RPMI8226 (cell line): ENCODE measurements around the gene DMBT1.

ENCODE experiments used
- DNase-seq: peaks from one replicate; pipeline ENCODE4 v3.0.0-alpha.2; 2015

Gene DMBT1

GRCh38 chr10:122649903-122650302 is 89.3 kb downstream of the DMBT1 start:
- DNase-seq = no peak

GRCh38 chr10:122650331-122650730 is 89.8 kb downstream of the DMBT1 start:
- no peak for DNase-seq

GRCh38 chr10:122655524-122656307 is 95.2 kb downstream of the DMBT1 start:
- DNase-seq = no peak

GRCh38 chr10:122656308-122656705 is 95.8 kb downstream of the DMBT1 start:
- no peak for DNase-seq

GRCh38 chr10:122656741-122657140 is 96.2 kb downstream of the DMBT1 start:
- no peak for DNase-seq

GRCh38 chr10:122657255-122657654 is 96.7 kb downstream of the DMBT1 start:
- no peak for DNase-seq

- no peak for DNase-seq
These were observed 97.2 kb downstream of the DMBT1 start for GRCh38 chr10:122657729-122658128.

GRCh38 chr10:122658356-122659049 is 97.9 kb downstream of the DMBT1 start:
- DNase-seq = no peak

GRCh38 chr10:122659126-122659525 is 98.6 kb downstream of the DMBT1 start:
- DNase-seq = no peak

- DNase-seq = no peak
These were observed 99.1 kb downstream of the DMBT1 start for GRCh38 chr10:122659651-122660050.

GRCh38 chr10:122660696-122661095 is 100.1 kb downstream of the DMBT1 start:
- DNase-seq = no peak

GRCh38 chr10:122662231-122662630 is 101.7 kb downstream of the DMBT1 start:
- no peak for DNase-seq

- no peak for DNase-seq
These were observed 103.1 kb downstream of the DMBT1 start for GRCh38 chr10:122663516-122664130.

GRCh38 chr10:122664501-122664900 is 103.9 kb downstream of the DMBT1 start:
- no peak for DNase-seq

- no peak for DNase-seq
These were observed 104.8 kb downstream of the DMBT1 start for GRCh38 chr10:122665329-122665860.

- DNase-seq = no peak
These were observed 105.4 kb downstream of the DMBT1 start for GRCh38 chr10:122665946-122666345.

- DNase-seq = no peak
These were observed 108.5 kb downstream of the DMBT1 start for GRCh38 chr10:122669045-122669444.

- DNase-seq = no peak
These were observed 109.3 kb downstream of the DMBT1 start for GRCh38 chr10:122669842-122670241.

- DNase-seq = no peak
These were observed 110.8 kb downstream of the DMBT1 start for GRCh38 chr10:122671355-122671754.

GRCh38 chr10:122672655-122673054 is 112.1 kb downstream of the DMBT1 start:
- DNase-seq = no peak

GRCh38 chr10:122673269-122673668 is 112.7 kb downstream of the DMBT1 start:
- DNase-seq = no peak

GRCh38 chr10:122673731-122674130 is 113.2 kb downstream of the DMBT1 start:
- no peak for DNase-seq

GRCh38 chr10:122674781-122675180 is 114.2 kb downstream of the DMBT1 start:
- no peak for DNase-seq

GRCh38 chr10:122675278-122675677 is 114.7 kb downstream of the DMBT1 start:
- no peak for DNase-seq
